Keratinocyte (primary cell): Measurements from ENCODE around the gene IPMK.

Experiments
- EZH2 ChIP-seq: IDR thresholded peaks from one replicate; pipeline ENCODE4 v1.6.1; 2012; ENCODE audit warnings: inconsistent platforms, mild to moderate bottlenecking, low read length, moderate library complexity
- TF ChIP-seq, protein P1 (sequence below), 3 experiments: IDR thresholded peaks in 1 of 3; conservative IDR thresholded peaks in 1 of 3; optimal IDR thresholded peaks in 1 of 3; 2 replicates in 2 of 3; 3 replicates in 1 of 3; pipeline versions ENCODE3 to v1.5.1; 2011; ENCODE audit warnings: low read length in 3 of 3, mild to moderate bottlenecking in 3 of 3, moderate library complexity in 2 of 3, control low read depth in 1 of 3, inconsistent platforms in 1 of 3; ENCODE audit not compliant: insufficient read depth in 2 of 3; ENCODE audit errors: extremely low read depth in 1 of 3

DNA sequence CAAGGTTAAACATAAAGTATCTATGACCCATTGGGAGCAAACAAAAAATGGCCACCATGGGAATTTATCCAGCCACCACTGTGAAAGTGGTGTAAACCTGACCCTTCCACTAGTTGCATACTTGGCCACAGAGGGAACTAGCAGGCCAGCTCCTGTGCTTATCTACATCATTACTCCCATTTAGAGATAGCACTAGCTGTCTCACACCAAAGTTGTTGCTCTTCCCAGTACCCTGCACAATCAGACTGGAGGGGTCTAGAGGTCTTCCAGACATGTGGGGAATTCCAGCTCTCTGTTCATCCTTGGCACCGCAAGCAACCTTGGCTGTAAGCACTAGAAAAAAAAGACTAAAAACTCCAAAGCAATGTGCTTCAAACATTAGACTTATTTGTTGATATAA is 113.9 kb downstream of the IPMK start:
- no peak for TF ChIP-seq EZH2
- TF ChIP-seq, protein P1, sequence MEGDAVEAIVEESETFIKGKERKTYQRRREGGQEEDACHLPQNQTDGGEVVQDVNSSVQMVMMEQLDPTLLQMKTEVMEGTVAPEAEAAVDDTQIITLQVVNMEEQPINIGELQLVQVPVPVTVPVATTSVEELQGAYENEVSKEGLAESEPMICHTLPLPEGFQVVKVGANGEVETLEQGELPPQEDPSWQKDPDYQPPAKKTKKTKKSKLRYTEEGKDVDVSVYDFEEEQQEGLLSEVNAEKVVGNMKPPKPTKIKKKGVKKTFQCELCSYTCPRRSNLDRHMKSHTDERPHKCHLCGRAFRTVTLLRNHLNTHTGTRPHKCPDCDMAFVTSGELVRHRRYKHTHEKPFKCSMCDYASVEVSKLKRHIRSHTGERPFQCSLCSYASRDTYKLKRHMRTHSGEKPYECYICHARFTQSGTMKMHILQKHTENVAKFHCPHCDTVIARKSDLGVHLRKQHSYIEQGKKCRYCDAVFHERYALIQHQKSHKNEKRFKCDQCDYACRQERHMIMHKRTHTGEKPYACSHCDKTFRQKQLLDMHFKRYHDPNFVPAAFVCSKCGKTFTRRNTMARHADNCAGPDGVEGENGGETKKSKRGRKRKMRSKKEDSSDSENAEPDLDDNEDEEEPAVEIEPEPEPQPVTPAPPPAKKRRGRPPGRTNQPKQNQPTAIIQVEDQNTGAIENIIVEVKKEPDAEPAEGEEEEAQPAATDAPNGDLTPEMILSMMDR (optimal IDR thresholded peaks at IDR 0.05 in 1 of 3, IDR thresholded peaks at IDR 0.05 in 1 of 3, conservative IDR thresholded peaks at IDR 0.05 in 1 of 3; ENCODE audit: extremely low read depth in 1 of 3, insufficient read depth in 2 of 3, low read length in 3 of 3) = no peak
